Measurements from ENCODE around the gene LENEP.

Gene LENEP

GRCh38 chr1:154960446-154961136 is 32.8 kb upstream of the LENEP start:
- in situ Hi-C loops (cut with MboI; ENCODE audit: low sequenced_read_pairs) = no loop called here

GRCh38 chr1:154961207-154962155 is 31.9 kb upstream of the LENEP start, which contains the start of gene PYGO2:
TSS of gene PYGO2 (minus strand) at chr1:154961782. CDS start at chr1:154961576, 206 bp downstream.
- in situ Hi-C loops (cut with MboI; ENCODE audit: low sequenced_read_pairs) = no loop called here

GRCh38 chr1:154962156-154962749 is 31.1 kb upstream of the LENEP start:
- in situ Hi-C loops (cut with MboI; ENCODE audit: low sequenced_read_pairs) = no loop called here

GRCh38 chr1:154962795-154963330 is 30.5 kb upstream of the LENEP start:
- in situ Hi-C loops (cut with MboI; ENCODE audit: low sequenced_read_pairs) = no loop called here

- in situ Hi-C loops (cut with MboI; ENCODE audit: low sequenced_read_pairs) = no loop called here
These were observed 29.7 kb upstream of the LENEP start for GRCh38 chr1:154963643-154964042.

GRCh38 chr1:154964359-154964758 is 29.0 kb upstream of the LENEP start:
- in situ Hi-C loops (cut with MboI; ENCODE audit: low sequenced_read_pairs) = no loop called here

- in situ Hi-C loops (cut with MboI; ENCODE audit: low sequenced_read_pairs) = no loop called here
These were observed 27.3 kb upstream of the LENEP start for GRCh38 chr1:154966111-154966510.

- in situ Hi-C loops (cut with MboI; ENCODE audit: low sequenced_read_pairs) = no loop called here
These were observed 25.9 kb upstream of the LENEP start for GRCh38 chr1:154967331-154967950.

GRCh38 chr1:154968731-154969130 is 24.7 kb upstream of the LENEP start:
- in situ Hi-C loops (cut with MboI; ENCODE audit: low sequenced_read_pairs) = no loop called here

GRCh38 chr1:154969246-154969645 is 24.1 kb upstream of the LENEP start:
- in situ Hi-C loops (cut with MboI; ENCODE audit: low sequenced_read_pairs) = no loop called here

GRCh38 chr1:154969860-154970452 is 23.4 kb upstream of the LENEP start:
- in situ Hi-C loops (cut with MboI; ENCODE audit: low sequenced_read_pairs) = no loop called here

- in situ Hi-C loops (cut with MboI; ENCODE audit: low sequenced_read_pairs) = no loop called here
These were observed 22.6 kb upstream of the LENEP start, which contains the start of gene SHC1 for GRCh38 chr1:154970631-154971340. TSS of gene SHC1 (minus strand) at chr1:154970747. CDS start at chr1:154970526, 221 bp downstream.

GRCh38 chr1:154971341-154971998 is 21.9 kb upstream of the LENEP start:
- in situ Hi-C loops (cut with MboI; ENCODE audit: low sequenced_read_pairs) = no loop called here

GRCh38 chr1:154972213-154972516 is 21.2 kb upstream of the LENEP start:
- in situ Hi-C loops (cut with MboI; ENCODE audit: low sequenced_read_pairs) = no loop called here

- in situ Hi-C loops (cut with MboI; ENCODE audit: low sequenced_read_pairs) = no loop called here
These were observed 20.7 kb upstream of the LENEP start for GRCh38 chr1:154972517-154973343.

- in situ Hi-C loops (cut with MboI; ENCODE audit: low sequenced_read_pairs) = no loop called here
These were observed 19.9 kb upstream of the LENEP start for GRCh38 chr1:154973344-154974101.

- in situ Hi-C loops (cut with MboI; ENCODE audit: low sequenced_read_pairs) = no loop called here
These were observed 19.1 kb upstream of the LENEP start, which contains the start of gene CKS1B for GRCh38 chr1:154974102-154974807. TSS of gene CKS1B (plus strand) at chr1:154974681. CDS start at chr1:154974746, 65 bp downstream.
